GM18858 (cell line): ENCODE data around the gene PIK3R3.
A peak's percentile ranks its signal among the peaks of the same experiment; 100 is the strongest.

Experiments used
- ATAC-seq: cut with Tn5 transposase; IDR thresholded peaks from one replicate; pipeline ENCODE4 v1.9.1; 2021; ENCODE audit not compliant: unreplicated experiment

The PIK3R3 gene

GRCh38 chr1:46158312-46159281 lies 26.2 kb upstream of the PIK3R3 start:
- ATAC-seq = no peak

- ATAC-seq = no peak
Observed at GRCh38 chr1:46157916-46158311, 25.5 kb upstream of the PIK3R3 start.

GRCh38 chr1:46153732-46154131 lies 21.3 kb upstream of the PIK3R3 start:
- ATAC-seq = no peak

- ATAC-seq = no peak
Observed at GRCh38 chr1:46153228-46153627, 20.8 kb upstream of the PIK3R3 start.

- no peak for ATAC-seq
Observed at GRCh38 chr1:46152016-46152415, 19.6 kb upstream of the PIK3R3 start.

GRCh38 chr1:46150085-46150484 lies 17.7 kb upstream of the PIK3R3 start:
- ATAC-seq = no peak

GRCh38 chr1:46148318-46148717 lies 15.9 kb upstream of the PIK3R3 start:
- no peak for ATAC-seq

GRCh38 chr1:46137916-46138315 lies 5.5 kb upstream of the PIK3R3 start:
- ATAC-seq = no peak

- ATAC-seq = no peak
Observed at GRCh38 chr1:46136711-46137110, 4.3 kb upstream of the PIK3R3 start.

- ATAC-seq = no peak
Observed at GRCh38 chr1:46134660-46135331, 2.4 kb upstream of the PIK3R3 start.

GRCh38 chr1:46133781-46134350 lies 1.4 kb upstream of the PIK3R3 start:
- ATAC-seq = no peak

- ATAC-seq = peak; percentile 28
Observed at GRCh38 chr1:46133181-46133658, 791 bp upstream of the PIK3R3 start.

GRCh38 chr1:46131712-46132528 lies 509 bp downstream of the PIK3R3 start:
- ATAC-seq = no peak

- no peak for ATAC-seq
Observed at GRCh38 chr1:46131093-46131492, 1.3 kb downstream of the PIK3R3 start.

- no peak for ATAC-seq
Observed at GRCh38 chr1:46130606-46131005, 1.8 kb downstream of the PIK3R3 start.

GRCh38 chr1:46130121-46130520 lies 2.3 kb downstream of the PIK3R3 start:
- ATAC-seq = no peak

GRCh38 chr1:46128344-46128743 lies 4.1 kb downstream of the PIK3R3 start:
- no peak for ATAC-seq

- ATAC-seq = no peak
Observed at GRCh38 chr1:46118856-46119255, 13.6 kb downstream of the PIK3R3 start.

- no peak for ATAC-seq
Observed at GRCh38 chr1:46117810-46118494, 14.5 kb downstream of the PIK3R3 start.

- no peak for ATAC-seq
Observed at GRCh38 chr1:46114925-46115603, 17.4 kb downstream of the PIK3R3 start.
